ENCODE data around the gene SLF2. TPM values are rescaled to one million over a fixed set of nuclear protein-coding genes. Genes with fewer than 3 reads are reported as not detected.
A peak's percentile ranks its signal among the peaks of the same experiment; 100 is the strongest.
"Not testable (repeated sequence)": the region's sequence is repeated elsewhere in the genome, so short reads cannot be mapped to it uniquely, and the experiment has no call there.

Gene SLF2
- total RNA-seq, 2 experiments from 2014 or later: 45.1 to 46.5 TPM

DNA sequence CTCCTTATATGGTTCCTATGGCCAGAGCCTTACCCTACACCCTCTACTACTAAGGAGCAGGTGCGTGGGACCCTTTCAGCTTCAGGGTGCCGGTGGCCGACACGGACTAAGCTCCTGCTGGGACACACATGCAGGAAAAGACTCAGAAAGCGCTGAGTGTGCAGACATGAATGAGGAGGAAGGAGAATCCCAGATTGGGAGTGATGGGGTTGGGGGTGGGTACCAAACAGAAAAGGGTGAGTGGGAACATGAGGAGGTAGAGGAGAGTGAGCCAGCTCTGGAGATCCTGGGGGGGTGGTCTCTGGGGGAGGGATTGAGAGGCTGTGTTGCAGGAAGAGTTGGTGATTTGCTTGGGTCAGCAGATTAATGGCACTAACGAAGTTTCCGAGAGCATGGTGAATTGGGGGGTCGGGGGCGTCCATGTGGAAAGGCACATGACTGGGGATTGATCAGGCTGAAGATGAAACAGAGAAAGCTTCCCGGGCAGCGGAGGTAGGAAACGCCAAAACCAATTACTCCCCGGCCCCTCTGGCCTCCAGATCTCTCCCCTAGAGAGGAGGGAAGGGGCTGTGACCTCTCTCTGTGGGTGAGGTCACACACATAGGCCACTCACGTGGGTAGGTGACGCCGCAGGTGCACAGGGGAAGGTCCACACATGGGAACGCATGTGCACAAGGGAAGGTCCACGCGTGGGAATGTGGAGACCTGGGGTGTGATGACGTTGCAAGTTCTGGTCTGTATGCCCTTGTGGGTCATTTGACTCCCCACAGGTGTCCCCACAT lies 37.9 kb upstream of the SLF2 start:
- Mint-ChIP-seq H3K9me3 (no peaks in the 10 kb centered on the region), H3K27ac (no peak overlapping the region), H3K4me1 (no peaks in the 10 kb centered on the region), H3K27me3 (peaks cover 18% of the 10 kb centered on the region), H3K36me3 (no peaks in the 10 kb centered on the region), H3K4me3 (no peak overlapping the region)
- POLR2A ChIA-PET: no interaction called here
- DNase-seq: no peak
- no peak for ATAC-seq (ENCODE audit: low read depth)

DNA sequence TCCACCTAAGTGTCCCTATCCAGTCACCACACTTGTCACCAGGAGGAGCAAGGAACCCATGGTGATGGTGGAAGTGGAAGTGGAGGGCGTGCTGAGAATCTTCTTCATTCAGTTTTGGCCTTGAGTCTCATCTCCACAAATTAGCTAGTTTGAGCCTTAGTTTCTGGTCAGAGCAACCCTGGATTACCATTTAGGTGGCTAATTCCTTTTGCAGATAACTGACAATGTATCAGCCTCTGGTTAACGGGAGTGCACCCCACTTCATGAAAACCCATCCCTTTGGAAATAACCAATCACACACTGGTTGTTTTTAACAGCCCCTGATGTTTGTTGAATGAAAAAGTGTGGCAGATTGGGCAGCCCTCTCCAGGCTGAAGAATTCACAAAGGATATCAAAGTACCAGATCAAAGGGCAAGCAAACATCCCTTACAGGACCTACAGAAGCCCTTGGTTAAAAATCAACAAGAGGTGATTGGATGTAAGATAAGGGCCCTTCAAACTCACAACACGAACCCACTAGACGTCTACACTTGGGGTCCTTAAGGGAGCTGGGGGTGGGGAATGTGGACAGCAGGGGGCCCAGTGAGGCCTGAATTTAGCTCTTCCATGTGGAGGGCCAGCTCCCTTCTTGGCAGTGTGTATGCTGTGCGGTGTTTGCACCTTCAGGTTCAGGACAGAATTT lies 37.1 kb upstream of the SLF2 start:
- no peaks in the 10 kb centered on the region for H3K36me3 Mint-ChIP-seq
- no peak for ATAC-seq (ENCODE audit: low read depth)
- no peak overlapping the region for H3K4me3 Mint-ChIP-seq
- H3K4me1 Mint-ChIP-seq: no peaks in the 10 kb centered on the region
- no peak for DNase-seq
- peaks cover 18% of the 10 kb centered on the region for H3K27me3 Mint-ChIP-seq
- no peak overlapping the region for H3K27ac Mint-ChIP-seq
- POLR2A ChIA-PET: interaction anchor here (0.6 kb wide), 1 partner anchor 327 kb away, joined by 4 read pairs; no protein-coding TSS in a partner anchor
- no peaks in the 10 kb centered on the region for H3K9me3 Mint-ChIP-seq

DNA sequence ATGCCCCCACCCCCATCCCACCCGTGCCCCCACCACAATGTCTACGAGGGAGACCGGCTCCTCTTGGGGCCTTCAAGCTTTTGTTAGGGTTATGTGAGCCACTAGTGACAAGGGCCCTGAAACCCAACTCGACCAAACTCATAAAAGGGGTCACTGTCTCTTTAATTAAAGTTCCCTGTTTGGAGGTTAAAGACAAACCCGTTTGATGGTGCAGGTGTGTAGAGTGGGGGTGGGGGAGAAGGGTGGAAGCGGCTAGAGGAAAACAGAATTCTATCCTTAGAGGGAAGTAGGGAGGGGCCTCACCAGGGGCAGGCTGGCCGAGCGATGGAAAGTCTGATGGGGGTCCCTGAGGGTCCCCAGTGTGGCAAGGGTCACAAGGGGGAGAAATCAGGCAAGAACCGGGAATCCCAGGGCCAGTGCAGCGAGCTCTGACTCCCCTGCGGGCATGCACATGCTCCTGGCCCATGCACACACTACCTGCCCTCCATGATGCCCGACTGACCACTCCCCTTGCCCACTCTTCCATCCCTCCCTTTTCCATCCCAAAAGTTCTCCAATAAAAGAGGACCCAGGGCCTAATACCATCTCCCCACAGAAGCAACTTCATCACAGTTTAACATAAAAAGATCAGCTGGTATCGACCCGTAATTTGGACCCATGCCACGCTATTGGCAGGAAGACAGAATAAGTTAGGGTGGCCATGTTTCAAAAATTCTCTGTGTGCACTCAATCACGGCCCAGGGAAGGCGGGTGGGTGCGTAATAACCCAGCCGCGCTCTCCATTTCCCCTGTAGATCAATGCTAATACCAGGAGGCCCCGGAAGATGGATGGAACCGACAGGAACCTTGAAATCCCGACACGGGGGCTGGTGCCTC lies 35.9 kb upstream of the SLF2 start:
- DNase-seq (no peak), ATAC-seq (ENCODE audit: low read depth) (no peak)
- no peaks in the 10 kb centered on the region for H3K9me3 Mint-ChIP-seq
- H3K27ac Mint-ChIP-seq: no peak overlapping the region
- H3K4me1 Mint-ChIP-seq: no peaks in the 10 kb centered on the region
- POLR2A ChIA-PET: no interaction called here
- peaks cover 18% of the 10 kb centered on the region for H3K27me3 Mint-ChIP-seq
- H3K36me3 Mint-ChIP-seq: no peaks in the 10 kb centered on the region
- H3K4me3 Mint-ChIP-seq: no peak overlapping the region

- peaks cover 18% of the 10 kb centered on the region for H3K27me3 Mint-ChIP-seq
- no peaks in the 10 kb centered on the region for H3K9me3 Mint-ChIP-seq
- DNase-seq (no peak), ATAC-seq (ENCODE audit: low read depth) (no peak)
- peaks cover 1% of the 10 kb centered on the region for H3K4me1 Mint-ChIP-seq
- no peaks in the 10 kb centered on the region for H3K36me3 Mint-ChIP-seq
- H3K27ac Mint-ChIP-seq: no peak overlapping the region
- POLR2A ChIA-PET: no interaction called here
- no peak overlapping the region for H3K4me3 Mint-ChIP-seq
Observed at GRCh38 chr10:100877461-100877850, 35.3 kb upstream of the SLF2 start.

- DNase-seq: no peak
- Mint-ChIP-seq H3K27ac (no peak overlapping the region), H3K27me3 (peaks cover 18% of the 10 kb centered on the region), H3K9me3 (no peaks in the 10 kb centered on the region), H3K36me3 (no peaks in the 10 kb centered on the region), H3K4me1 (peaks cover 1% of the 10 kb centered on the region), H3K4me3 (no peak overlapping the region)
- POLR2A ChIA-PET: no interaction called here
- ATAC-seq (ENCODE audit: low read depth): peak; percentile 82
Observed at GRCh38 chr10:100878291-100878910, 34.4 kb upstream of the SLF2 start.

- H3K4me1 Mint-ChIP-seq: peaks cover 1% of the 10 kb centered on the region
- no peak overlapping the region for H3K27ac Mint-ChIP-seq
- POLR2A ChIA-PET: no interaction called here
- no peak overlapping the region for H3K4me3 Mint-ChIP-seq
- DNase-seq: no peak
- ATAC-seq (ENCODE audit: low read depth): no peak
- H3K27me3 Mint-ChIP-seq: peaks cover 15% of the 10 kb centered on the region
- no peaks in the 10 kb centered on the region for H3K36me3 Mint-ChIP-seq
- H3K9me3 Mint-ChIP-seq: no peaks in the 10 kb centered on the region
Observed at GRCh38 chr10:100879741-100880360, 32.9 kb upstream of the SLF2 start.

- Mint-ChIP-seq H3K27ac (no peak overlapping the region), H3K4me3 (no peak overlapping the region), H3K36me3 (no peaks in the 10 kb centered on the region), H3K27me3 (peaks cover 14% of the 10 kb centered on the region), H3K9me3 (no peaks in the 10 kb centered on the region), H3K4me1 (peaks cover 1% of the 10 kb centered on the region)
- POLR2A ChIA-PET: no interaction called here
- no peak for DNase-seq
- no peak for ATAC-seq (ENCODE audit: low read depth)
Observed at GRCh38 chr10:100881556-100882213, 31.1 kb upstream of the SLF2 start.

GRCh38 chr10:100882252-100882651 lies 30.5 kb upstream of the SLF2 start:
- H3K9me3 Mint-ChIP-seq: no peaks in the 10 kb centered on the region
- no peaks in the 10 kb centered on the region for H3K36me3 Mint-ChIP-seq
- H3K4me3 Mint-ChIP-seq: no peak overlapping the region
- H3K27ac Mint-ChIP-seq: no peak overlapping the region
- DNase-seq (no peak), ATAC-seq (ENCODE audit: low read depth) (no peak)
- POLR2A ChIA-PET: no interaction called here
- H3K27me3 Mint-ChIP-seq: peaks cover 17% of the 10 kb centered on the region
- H3K4me1 Mint-ChIP-seq: peaks cover 1% of the 10 kb centered on the region

GRCh38 chr10:100882671-100883311 lies 30.0 kb upstream of the SLF2 start:
- Mint-ChIP-seq H3K9me3 (no peaks in the 10 kb centered on the region), H3K4me1 (peaks cover 1% of the 10 kb centered on the region), H3K27ac (no peak overlapping the region), H3K4me3 (no peak overlapping the region), H3K36me3 (no peaks in the 10 kb centered on the region), H3K27me3 (peaks cover 17% of the 10 kb centered on the region)
- ATAC-seq (ENCODE audit: low read depth) (no peak), DNase-seq (no peak)
- POLR2A ChIA-PET: no interaction called here

DNA sequence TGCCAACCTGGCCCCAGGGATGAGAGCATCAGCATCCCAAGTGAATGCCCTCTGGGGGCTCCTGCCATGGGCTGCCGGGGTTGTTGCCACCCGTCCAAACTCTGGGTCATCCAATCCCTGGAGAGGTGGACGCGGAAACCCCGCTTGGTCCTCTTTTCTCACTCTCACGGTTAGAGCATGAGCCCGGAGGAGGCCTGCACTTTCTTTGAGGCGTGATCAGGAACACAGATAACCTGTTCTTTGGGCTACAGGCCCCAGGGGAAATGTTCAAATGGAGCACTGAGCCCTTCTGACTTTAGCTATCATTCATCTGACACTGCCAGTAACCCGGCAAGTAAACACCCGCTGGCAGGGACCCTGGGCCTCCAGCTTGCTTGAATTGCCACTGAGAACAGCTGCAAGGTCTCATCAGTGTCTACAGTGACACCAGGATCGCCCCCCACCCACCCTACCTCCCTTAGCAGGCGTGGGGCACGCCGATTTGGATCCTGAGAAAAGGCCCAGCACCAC lies 29.4 kb upstream of the SLF2 start:
- no peak for ATAC-seq (ENCODE audit: low read depth)

DNA sequence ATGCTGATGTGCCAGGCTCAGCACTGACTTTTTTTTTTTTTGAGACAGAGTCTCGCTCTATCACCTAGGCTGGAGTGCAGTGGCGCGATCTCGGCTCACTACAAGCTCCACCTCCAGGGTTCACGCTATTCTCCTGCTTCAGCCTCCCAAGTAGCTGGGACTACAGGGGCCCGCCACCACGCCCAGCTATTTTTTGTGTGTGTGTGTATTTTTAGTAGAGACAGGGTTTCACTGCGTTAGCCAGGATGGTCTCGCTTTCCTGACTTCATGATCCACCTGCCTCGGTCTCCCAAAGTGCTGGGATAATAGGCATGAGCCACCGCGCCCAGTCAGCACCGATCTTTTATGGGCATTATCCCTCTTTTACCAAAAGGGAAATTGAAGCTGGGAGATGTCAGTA lies 27.2 kb upstream of the SLF2 start:
- ATAC-seq (ENCODE audit: low read depth); H3K4me1 Mint-ChIP-seq; H3K4me3 Mint-ChIP-seq; H3K36me3 Mint-ChIP-seq; H3K9me3 Mint-ChIP-seq; DNase-seq; POLR2A ChIA-PET; H3K27ac Mint-ChIP-seq: not testable (repeated sequence)
- peaks cover 26% of the 10 kb centered on the region for H3K27me3 Mint-ChIP-seq

More for the DNA sequence above, 29.4 kb upstream of the SLF2 start:
- H3K27ac Mint-ChIP-seq: no peak overlapping the region
- no peaks in the 10 kb centered on the region for H3K36me3 Mint-ChIP-seq
- DNase-seq: no peak
- H3K4me1 Mint-ChIP-seq: peaks cover 1% of the 10 kb centered on the region
- peaks cover 11% of the 10 kb centered on the region for H3K27me3 Mint-ChIP-seq
- H3K9me3 Mint-ChIP-seq: no peaks in the 10 kb centered on the region
- H3K4me3 Mint-ChIP-seq: no peak overlapping the region
- POLR2A ChIA-PET: no interaction called here

GRCh38 chr10:100886091-100886490 lies 26.7 kb upstream of the SLF2 start:
- no peaks in the 10 kb centered on the region for H3K36me3 Mint-ChIP-seq
- no peak for ATAC-seq (ENCODE audit: low read depth)
- H3K27ac Mint-ChIP-seq: no peak overlapping the region

More at GRCh38 chr10:100886091-100886490, 26.7 kb upstream of the SLF2 start:
- H3K4me1 Mint-ChIP-seq: peaks cover 1% of the 10 kb centered on the region
- no peak overlapping the region for H3K4me3 Mint-ChIP-seq
- no peaks in the 10 kb centered on the region for H3K9me3 Mint-ChIP-seq
- DNase-seq: no peak
- POLR2A ChIA-PET: no interaction called here
- peaks cover 28% of the 10 kb centered on the region for H3K27me3 Mint-ChIP-seq
